GM19025 (cell line): ENCODE results near the gene MSLN.
"Not testable (repeated sequence)": the region's sequence is repeated elsewhere in the genome, so short reads cannot be mapped to it uniquely, and the experiment has no call there.

Source experiments
- ATAC-seq: cut with Tn5 transposase; IDR thresholded peaks from one replicate; pipeline ENCODE4 v1.9.1; 2021; ENCODE audit warnings: mild to moderate bottlenecking, low read depth, moderate library complexity; ENCODE audit not compliant: unreplicated experiment

MSLN gene

GRCh38 chr16:754121-754607, 6.4 kb upstream of the MSLN start:
- ATAC-seq, result not testable (repeated sequence)

GRCh38 chr16:754656-755055, 5.9 kb upstream of the MSLN start:
- no peak for ATAC-seq

- no peak for ATAC-seq
Observed at GRCh38 chr16:756428-756827, 4.1 kb upstream of the MSLN start.

- ATAC-seq, result no peak
Observed at GRCh38 chr16:759110-759910, 1.2 kb upstream of the MSLN start.

- ATAC-seq, result no peak
Observed at GRCh38 chr16:760065-760464, 469 bp upstream of the MSLN start.

- ATAC-seq, result no peak
Observed at GRCh38 chr16:761625-762513, 1.3 kb downstream of the MSLN start.

GRCh38 chr16:762595-763268, 2.2 kb downstream of the MSLN start:
- no peak for ATAC-seq

- ATAC-seq, result no peak
Observed at GRCh38 chr16:763369-764183, 3.0 kb downstream of the MSLN start.

GRCh38 chr16:764184-764750, 3.7 kb downstream of the MSLN start:
- ATAC-seq, result no peak

- no peak for ATAC-seq
Observed at GRCh38 chr16:764848-765487, 4.4 kb downstream of the MSLN start.

- ATAC-seq, result no peak
Observed at GRCh38 chr16:765488-765865, 4.9 kb downstream of the MSLN start.

- no peak for ATAC-seq
Observed at GRCh38 chr16:766008-766819, 5.7 kb downstream of the MSLN start.

- ATAC-seq, result no peak
Observed at GRCh38 chr16:766820-767640, 6.5 kb downstream of the MSLN start.

GRCh38 chr16:767743-768235, 7.3 kb downstream of the MSLN start:
- ATAC-seq, result no peak

- ATAC-seq, result no peak
Observed at GRCh38 chr16:768428-768827, 7.9 kb downstream of the MSLN start.

GRCh38 chr16:769184-769784, 8.8 kb downstream of the MSLN start:
- ATAC-seq, result no peak

GRCh38 chr16:769934-770333, 9.4 kb downstream of the MSLN start:
- ATAC-seq, result no peak
